Measurements from ENCODE around the gene PPEF1.

DNA sequence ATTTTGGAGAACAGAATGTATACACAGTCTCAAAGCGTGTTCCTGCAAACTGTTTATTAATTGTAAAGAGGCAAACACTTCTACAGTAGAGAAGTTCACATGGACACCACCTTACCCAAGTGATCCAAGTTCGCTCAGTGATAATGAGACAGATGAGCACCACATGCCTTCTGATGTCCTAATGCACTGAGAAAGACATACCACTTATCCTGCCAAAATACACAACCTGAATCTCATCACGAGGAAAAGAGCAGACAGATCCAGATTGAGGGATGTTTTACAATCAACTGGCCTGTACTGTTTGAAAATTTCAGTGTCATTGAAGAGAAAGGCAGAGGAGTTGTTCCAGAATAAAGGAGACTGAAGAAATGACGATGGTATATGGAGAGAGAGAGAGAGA is 12.4 kb downstream of the PPEF1 start:
- TF ChIP-seq, protein P1, sequence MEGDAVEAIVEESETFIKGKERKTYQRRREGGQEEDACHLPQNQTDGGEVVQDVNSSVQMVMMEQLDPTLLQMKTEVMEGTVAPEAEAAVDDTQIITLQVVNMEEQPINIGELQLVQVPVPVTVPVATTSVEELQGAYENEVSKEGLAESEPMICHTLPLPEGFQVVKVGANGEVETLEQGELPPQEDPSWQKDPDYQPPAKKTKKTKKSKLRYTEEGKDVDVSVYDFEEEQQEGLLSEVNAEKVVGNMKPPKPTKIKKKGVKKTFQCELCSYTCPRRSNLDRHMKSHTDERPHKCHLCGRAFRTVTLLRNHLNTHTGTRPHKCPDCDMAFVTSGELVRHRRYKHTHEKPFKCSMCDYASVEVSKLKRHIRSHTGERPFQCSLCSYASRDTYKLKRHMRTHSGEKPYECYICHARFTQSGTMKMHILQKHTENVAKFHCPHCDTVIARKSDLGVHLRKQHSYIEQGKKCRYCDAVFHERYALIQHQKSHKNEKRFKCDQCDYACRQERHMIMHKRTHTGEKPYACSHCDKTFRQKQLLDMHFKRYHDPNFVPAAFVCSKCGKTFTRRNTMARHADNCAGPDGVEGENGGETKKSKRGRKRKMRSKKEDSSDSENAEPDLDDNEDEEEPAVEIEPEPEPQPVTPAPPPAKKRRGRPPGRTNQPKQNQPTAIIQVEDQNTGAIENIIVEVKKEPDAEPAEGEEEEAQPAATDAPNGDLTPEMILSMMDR (IDR thresholded peaks at IDR 0.05; ENCODE audit: low read depth, low read length) = no peak
- TF ChIP-seq MYC (IDR thresholded peaks at IDR 0.05; ENCODE audit: low read depth, low read length) = no peak

All from NB4 (cell line).